LHCN-M2 (cell line): ENCODE results near the gene CHM. TPM values are rescaled to one million over a fixed set of nuclear protein-coding genes. Genes with fewer than 3 reads are reported as not detected.
"Not testable (repeated sequence)": the region's sequence is repeated elsewhere in the genome, so short reads cannot be mapped to it uniquely, and the experiment has no call there.

ENCODE experiments used
- DNase-seq: peaks from one replicate; pipeline ENCODE4 v3.0.0-alpha.2; 2012; ENCODE audit warnings: low read depth
- polyA plus RNA-seq: library from polyadenylated mRNA; unstranded; fragments of >200 nt; gene quantifications from one replicate; pipeline ENCODE4 v1.2.1, GENCODE V29; 2012; ENCODE audit warnings: missing spikeins
- total RNA-seq: library from RNA; depleted of rRNA; stranded (reverse); fragments of >200 nt; gene quantifications from 2 replicates; pipeline ENCODE4 v1.2.3, GENCODE V29; 2014; rRNA removed

The CHM gene, protein sequence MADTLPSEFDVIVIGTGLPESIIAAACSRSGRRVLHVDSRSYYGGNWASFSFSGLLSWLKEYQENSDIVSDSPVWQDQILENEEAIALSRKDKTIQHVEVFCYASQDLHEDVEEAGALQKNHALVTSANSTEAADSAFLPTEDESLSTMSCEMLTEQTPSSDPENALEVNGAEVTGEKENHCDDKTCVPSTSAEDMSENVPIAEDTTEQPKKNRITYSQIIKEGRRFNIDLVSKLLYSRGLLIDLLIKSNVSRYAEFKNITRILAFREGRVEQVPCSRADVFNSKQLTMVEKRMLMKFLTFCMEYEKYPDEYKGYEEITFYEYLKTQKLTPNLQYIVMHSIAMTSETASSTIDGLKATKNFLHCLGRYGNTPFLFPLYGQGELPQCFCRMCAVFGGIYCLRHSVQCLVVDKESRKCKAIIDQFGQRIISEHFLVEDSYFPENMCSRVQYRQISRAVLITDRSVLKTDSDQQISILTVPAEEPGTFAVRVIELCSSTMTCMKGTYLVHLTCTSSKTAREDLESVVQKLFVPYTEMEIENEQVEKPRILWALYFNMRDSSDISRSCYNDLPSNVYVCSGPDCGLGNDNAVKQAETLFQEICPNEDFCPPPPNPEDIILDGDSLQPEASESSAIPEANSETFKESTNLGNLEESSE
- total RNA-seq = 20.4 and 22.2 TPM in 2 replicates
- 4.3 TPM for polyA plus RNA-seq

DNA sequence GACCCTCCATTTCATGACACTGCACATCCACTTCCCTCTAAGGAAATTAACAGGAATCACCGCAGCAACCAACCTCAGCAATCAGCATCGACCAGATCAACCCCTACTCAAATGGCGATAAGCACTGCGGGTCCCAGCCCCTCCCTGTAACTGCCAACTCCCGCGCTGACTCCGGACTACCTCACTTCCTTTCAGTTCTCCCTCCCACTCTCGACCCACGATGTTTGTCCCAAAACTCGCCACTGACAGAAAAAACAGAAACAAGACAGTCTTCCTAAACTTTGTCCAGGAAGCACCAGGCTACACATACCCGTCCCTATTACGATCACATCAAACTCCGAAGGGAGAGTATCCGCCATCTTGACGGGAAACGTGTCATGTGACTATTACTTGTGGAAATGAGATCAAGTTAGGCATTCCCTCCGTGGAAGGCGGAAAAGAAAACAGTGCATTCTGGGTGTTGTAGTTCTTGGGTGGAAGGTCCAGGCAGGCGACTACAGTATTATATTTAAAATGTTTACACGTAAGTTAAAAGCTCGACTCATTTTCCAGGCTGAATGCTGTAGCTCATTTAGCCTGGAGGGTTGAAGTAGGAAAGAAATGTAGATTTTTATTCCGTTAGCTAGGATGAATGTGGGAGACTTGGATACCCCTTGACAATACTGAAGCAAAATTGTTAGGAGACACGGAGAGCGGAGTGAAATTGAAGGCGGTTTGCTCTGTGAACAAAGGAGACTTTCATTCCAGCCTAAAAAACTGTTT is at the start of gene CHM:
TSS of gene CHM (minus strand) at position 385 of the 762 bp plus-strand sequence. CDS start at position 359, 26 bp downstream.
- DNase-seq = peak; percentile 83

DNA sequence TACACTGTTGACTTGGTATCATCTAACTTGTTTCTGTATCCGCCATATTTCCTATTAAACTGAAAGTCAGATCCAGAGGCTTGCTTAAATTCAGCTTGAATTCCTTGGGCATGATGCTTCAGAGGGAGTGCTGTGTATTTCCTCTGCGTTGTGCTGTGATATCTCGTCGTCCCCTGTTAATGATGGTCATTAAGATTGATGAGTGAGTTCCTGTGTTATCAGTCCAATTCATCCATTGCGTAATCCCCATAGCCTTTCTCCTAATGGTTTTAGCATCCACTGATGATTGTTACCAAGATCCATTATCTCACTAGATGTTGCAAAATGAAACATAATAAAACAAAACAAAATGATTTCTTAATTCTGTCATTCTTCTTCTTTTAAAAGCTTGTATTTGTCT is 31.3 kb upstream of the CHM start:
- DNase-seq = no peak

DNA sequence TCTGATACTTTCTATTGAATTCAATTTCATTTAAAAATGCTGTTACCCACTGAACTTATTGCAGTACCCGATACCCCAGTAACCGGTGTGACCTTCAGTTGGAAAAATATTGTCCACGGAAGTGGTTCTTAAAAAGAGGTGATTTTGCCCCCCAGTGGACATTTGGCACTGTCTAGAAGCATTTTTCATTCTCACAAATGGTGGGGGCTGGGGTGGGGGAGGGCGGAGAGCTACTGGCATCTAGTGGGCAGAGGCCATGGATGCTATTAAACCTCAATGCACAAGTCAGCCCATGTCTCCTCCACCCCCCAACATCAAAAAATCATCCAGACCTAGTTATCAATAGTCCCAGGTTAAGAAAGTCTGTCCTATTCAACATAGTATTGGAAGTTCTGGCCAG is 19.6 kb upstream of the CHM start:
- no peak for DNase-seq

DNA sequence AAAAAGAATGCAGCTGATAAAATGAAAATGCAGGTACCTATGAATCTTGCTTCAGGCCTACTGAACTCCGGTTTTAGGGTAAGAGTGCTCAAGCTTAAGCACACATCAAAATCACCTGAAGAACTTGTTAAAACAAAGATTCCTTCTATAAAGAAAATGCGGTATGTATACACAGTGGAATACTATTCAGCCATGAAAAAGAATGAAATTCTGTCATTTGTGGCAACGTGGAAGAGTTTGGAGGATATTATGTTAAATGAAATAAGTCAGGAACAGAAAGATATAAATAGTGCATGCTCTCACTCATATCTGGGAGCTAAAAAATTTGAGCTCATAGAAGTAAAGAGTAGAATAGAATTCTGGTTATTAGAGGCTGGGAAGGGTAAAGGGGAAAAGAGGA is 14.0 kb upstream of the CHM start:
- no peak for DNase-seq

DNA sequence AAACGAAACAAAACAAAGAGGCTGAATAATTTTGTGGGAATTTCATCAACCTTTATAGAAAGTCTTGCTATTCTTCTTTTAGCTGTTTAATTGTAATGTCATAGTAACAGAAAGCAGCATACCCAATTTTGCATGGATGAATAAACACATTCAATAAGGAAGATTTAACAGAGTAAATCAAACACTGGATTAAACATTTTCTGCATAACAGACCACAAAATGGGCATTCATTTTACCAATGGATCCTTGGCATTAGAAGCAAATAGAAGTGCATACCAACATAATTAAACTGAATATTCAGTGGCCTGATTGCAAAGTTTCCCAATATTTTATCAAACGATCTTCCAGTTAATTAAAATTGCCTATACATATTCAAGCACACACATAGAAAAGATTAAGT is 4.4 kb upstream of the CHM start:
- DNase-seq = no peak

DNA sequence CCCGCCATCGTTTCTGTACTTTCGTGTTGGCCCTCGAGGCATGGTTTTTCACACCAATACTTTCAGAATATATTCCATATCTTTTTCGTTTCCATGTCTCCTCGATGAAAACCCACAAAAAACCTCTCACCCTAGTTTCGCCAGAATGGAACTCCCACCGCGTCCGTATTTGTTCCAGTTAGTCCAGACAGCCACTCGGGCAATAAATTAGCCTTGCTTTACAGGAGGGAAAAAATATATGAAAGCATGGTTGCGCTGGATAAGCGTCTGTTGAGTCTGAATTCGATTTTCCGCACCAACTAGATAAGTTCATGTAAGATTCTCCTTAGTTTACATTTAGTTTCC is 550 bp upstream of the CHM start:
- DNase-seq = no peak

DNA sequence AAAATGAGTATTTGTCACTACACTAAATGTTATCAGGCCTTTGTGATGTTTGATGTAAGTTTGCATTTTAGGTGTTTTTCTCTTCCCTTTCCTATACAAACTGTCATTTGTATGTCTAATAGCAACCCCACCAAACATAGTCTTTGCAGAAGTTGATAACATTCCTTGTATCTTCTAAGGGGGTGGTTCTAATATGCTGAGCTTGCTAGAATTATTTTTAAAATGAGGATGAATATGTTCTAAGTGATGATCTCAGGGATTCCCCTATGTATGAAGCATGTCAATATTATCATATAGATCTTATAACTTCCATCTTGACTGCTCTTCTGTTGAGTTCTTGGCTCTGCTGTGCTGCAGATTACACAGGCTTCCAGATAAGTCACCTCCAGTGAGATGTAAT is 3.1 kb downstream of the CHM start:
- DNase-seq = no peak

DNA sequence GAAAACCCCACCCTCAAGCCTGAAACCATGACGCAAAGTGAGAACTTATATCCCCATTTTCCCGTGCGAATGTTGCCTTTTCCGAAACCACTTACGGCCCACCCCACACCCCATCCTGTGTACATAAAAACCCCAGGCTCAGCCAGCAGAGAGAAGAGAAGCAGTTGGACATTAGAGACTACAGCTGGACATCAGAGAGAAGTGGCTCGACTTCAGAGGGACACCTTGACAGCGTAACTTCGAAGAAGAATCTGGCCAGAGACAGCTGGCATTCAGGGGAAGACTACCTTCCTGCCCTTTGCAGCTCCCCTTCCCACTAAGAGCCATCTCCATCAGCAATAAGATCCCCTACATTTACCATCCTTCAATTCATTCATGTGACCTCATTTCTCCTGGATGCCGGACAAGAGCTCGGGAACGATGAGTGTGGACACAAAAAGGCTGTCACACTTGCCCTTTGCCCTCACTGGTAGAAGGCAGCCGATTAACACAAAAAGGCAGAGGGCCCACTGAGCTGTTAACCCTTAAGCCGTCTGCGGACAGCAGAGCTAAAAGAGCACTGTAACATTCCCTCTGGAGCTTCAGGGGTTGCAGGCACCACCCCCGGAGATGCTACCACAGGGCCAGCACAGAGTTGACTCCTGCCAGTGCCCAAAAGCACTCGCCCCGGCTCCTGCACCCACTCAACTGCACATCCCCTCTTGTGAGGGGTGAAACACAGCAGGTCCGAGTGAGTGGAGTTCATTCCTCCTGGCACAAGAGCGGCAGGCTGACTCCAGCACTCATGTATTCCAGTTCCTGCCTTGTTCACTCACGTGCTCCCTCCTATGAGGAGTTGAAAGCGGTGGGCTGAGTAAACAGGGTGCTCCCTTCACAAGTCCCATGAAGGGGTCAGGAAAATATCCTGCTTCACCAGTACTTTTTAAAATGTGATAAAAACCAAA is 7.5 kb downstream of the CHM start:
- no peak for DNase-seq

DNA sequence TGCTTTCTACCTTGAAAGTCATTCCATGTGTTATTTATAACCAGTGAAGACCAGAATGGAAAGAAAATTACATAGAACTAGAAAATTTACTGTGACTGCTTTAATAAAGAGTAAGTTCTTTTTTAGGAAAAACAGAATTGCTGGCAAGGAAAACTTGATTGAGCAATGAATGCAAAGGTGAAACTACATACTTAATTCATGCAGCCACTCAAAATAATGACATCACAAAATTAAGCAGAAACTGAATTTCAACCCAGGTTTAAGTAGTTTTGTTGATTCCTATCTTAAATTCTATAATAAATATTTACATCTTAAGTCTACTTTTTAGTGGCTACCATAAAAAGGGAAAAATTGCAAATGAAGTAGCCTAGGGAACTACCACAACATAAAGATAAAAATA is 14.0 kb downstream of the CHM start:
- DNase-seq = no peak

DNA sequence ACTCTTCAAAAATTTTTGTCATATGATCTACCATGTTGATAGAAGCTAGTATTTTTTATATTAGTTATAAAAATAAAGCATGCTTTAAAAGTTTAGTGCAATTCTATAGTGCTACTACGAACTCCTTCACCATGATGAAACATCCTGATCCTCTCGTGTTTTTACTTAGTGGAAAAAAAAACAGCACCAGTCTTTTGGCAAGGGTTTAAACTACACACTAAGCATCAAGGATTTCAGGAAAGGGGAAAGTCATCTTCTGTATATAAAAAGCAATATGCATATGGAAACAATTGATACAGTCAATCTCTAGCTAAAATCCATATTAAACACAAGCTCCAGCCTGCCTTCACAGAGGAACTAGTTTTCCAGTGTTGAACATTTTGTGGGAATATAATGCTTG is 18.7 kb downstream of the CHM start:
- no peak for DNase-seq

DNA sequence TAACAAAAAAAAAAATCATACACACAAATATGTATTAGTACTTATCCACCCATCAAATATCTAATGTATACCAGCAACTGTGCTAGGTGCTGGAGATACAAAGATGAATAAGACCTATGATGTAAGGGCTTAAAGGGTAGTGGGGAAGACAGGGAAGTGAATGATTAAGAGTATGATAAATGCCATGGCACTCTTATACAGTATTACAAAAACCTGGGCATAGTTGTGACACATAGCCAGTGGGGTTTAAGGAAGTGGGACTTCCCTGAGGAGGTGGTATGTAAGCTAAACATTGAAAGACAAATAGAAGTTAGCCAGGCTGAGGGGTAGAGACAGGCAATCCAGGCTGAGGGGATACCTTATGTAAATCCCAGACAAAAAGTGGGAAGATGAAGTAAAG is 23.5 kb downstream of the CHM start:
- no peak for DNase-seq

DNA sequence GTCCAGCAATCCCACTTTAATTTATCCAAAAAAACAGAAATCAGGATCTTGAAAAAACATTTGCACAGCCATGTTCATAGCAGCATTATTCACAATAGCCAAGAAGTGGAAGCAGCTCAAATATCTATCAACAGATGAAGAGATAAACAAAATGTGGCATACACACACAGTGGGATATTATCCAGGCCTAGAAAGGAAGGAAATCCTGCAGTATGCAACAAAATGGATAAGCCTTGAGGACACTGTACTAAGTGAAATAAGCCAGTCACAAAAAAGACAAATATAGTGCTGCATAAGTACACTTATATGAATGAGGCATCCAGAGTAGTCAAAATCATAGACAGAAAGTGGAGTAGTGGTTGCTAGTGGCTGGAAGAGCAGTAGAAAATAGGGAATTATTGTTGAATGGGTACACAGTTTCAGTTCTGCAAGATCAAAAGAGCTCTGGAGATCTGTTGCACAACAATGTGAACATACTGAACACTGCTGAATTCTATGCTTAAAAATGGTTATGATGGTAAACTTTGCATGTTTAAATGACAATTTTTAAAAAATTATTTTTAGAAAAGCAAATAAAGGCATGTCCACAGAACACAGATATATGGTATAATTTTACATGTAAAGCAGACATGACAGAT is 25.6 kb downstream of the CHM start:
- DNase-seq = no peak

DNA sequence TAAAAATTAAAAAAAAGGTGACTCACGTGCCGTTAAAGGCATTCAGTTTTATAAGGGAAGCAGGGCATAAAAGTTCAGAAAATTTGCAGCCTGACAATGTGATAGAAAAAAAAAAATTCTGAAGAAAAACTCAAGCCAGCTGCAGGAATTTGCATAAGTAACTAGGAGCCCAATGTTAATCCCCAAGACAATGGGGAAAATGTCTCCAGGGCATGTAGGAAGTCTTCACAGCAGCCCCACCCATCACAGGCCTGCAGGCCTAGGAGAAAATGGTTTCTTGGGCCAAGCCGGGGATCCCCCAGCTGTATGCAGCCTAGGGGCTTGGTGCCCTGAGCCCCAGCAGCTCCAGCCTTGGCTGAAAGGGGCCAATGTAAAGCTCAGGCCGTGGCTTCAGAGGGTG is 31.2 kb downstream of the CHM start:
- DNase-seq = no peak

DNA sequence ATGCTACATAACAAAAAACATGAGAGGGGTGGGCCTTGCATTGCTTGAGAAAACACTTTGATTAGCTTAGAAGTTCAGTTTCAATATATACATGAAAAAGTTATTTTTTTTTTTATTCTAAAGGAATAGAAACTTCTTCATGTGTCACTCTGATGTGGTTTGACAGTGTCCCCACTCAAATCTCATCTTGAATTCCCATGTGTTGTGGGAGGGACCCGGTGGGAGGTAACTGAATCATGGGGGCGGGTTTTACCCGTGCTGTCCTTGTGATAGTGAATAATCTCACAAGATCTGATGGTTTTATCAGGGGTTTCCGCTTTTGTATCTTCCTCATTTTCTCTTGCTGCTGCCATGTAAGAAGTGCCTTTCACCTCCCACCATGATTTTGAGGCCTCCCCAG is 32.4 kb downstream of the CHM start:
- not testable (repeated sequence) for DNase-seq

DNA sequence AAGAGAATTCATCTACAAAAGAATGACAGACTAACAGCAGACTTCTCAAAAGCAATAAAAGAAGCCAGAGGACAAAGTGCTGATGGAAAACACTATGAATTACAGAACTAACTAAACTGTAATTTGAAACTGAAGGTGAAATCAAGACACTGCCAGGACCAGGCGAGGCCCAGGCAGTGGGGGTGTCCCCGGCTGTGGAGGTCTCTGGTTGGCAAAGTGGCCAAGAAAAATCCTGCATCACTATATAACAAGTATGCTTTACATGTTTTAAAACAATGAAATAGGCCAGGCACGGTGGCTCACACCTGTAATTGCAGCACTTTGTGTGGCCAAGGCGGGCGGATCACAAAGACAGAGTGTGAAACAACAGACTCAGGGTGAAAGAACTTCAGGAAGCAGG is 32.9 kb downstream of the CHM start:
- DNase-seq = no peak

DNA sequence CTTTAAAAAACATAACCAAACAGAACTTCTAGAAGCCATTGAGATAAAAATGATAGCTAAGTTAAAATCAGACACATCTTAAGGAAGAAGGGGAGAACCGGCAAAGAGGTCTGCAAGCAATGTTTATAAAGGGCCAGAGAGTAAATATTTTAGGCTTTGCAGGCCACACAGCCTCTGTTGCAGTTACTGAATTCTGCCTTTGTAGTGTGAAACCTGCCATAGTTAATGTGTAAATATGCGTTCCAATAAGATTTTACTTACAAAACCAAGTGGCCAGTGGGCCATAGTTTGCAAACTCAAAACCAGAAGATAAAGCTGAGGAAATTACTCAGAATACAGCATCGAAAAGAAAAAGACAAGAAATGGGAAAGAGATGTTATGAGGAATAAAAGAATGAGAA is 33.6 kb downstream of the CHM start:
- DNase-seq = no peak

DNA sequence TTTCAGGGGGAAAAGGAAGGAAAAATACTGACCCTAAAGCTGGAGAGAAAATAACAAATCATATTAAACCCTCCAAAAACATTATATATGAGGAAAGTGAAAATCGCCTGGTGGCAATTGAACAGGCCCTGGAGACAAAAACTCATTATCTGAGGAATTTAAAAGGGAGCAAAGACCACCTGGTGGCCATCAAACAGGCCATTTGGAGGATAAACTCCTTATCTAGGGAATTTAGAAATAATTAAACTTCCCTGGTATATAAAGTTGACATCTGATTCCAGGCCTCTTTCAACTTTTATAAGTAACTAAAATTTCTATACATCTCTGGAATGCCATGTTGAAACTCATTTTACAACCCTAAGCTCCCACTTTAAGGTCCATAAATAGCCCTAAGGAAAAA is 35.2 kb downstream of the CHM start:
- DNase-seq = no peak

DNA sequence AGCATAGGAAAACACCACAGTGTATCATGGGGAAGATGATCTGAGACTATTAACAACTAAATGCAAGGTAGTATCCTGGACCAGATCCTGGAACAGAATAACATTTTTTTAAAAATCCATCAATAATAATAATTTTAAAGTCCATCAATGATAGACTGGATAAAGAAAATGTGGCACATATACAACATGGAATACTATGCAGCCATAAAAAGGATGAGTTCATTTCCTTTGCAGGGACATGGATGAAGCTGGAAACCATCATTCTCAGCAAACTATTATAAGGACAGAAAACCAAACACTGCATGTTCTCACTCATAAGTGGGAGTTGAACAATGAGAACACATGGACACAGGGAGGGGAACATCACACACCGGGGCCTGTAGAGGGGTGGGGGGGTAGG is 37.6 kb downstream of the CHM start:
- DNase-seq = not testable (repeated sequence)

DNA sequence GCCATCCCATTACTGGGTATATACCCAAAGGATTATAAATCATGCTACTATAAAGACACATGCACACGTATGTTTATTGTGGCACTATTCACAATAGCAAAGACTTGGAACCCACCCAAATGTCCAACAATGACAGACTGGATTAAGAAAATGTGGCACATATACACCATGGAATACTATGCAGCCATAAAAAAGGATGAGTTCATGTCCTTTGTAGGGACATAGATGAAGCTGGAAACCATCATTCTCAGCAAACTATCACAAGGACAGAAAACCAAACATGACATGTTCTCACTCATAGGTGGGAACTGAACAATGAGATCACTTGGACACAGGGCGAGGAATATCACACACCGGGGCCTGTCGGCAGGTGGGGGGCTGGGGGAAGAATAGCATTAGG is 39.5 kb downstream of the CHM start:
- DNase-seq = not testable (repeated sequence)

DNA sequence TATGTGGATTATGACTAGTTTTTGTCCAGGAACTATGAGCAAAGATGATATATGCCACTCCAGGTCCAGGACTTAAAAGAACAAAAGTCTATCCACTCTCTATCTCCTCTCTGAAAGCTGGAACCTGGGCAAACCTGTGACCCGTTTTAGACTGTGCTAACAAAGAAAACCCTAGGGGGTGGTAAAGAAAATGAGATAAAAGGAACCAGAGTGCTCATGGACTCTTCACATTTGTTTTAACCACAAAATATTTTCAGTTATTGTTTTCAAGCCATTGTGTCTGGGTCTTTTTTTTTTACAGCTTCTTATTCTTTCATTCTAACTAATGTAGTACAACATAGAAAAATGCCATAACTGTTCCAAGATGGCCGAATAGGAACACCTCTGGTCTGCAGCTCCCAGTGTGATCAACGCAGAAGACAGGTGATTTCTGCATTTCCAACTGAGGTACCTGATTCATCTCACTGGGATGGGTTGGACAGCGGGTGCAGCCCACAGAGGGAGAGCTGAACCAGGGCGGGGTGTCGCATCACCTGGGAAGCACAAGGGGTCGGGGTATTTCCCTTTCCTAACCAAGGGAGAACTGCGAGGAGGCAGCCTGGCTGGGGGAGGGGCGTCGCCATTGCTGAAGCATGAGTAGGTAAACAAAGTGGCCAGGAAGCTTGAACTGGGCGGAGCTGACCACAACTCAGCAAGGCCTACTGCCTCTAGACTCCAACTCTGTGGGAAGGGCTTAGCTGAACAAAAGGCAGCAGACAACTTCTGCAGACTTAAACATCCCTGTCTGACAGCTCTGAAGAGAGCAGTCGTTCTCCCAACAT is 45.1 kb downstream of the CHM start:
- DNase-seq = peak; percentile 6
